ENCODE data around the gene UCK1.
"Not testable (repeated sequence)": the region's sequence is repeated elsewhere in the genome, so short reads cannot be mapped to it uniquely, and the experiment has no call there.

The UCK1 gene

DNA sequence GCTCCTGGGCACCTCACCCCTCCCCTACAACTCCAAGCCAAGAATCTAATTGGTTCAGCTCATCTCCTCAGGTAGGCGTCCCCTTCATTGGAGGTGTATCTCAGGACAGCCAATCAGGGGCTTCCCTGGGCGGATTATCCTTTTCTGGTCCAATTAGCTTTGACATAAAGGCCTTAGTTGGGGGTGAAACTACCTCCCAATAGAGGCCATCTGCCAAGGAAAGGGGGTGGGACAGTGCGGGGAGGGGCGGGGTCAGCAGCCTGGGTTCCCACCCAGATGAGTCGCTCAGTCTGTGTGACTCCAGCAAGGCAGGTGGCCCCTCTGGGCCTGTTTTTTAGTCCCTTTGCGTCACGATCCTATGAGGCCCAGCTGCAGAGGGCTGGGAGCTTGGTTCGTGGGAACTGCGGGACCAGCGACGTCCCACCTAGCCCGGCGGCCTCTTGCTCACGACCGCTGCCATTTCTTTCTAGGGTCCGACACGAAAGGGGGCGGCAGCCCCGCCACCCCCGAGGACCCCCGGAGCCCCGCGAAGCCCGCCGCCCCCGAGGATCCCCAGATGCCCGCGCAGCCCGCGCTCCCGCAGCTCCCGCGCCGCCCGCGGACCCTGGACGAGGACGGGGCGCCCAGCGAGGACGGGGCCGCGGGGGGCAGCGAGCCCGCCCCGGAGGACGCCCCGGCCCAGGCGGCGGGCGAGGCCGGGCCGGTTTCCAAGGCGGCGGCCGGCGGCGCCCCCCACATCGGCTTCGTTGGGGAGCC is 23.2 kb upstream of the UCK1 start:
- no peak for DNase-seq

DNA sequence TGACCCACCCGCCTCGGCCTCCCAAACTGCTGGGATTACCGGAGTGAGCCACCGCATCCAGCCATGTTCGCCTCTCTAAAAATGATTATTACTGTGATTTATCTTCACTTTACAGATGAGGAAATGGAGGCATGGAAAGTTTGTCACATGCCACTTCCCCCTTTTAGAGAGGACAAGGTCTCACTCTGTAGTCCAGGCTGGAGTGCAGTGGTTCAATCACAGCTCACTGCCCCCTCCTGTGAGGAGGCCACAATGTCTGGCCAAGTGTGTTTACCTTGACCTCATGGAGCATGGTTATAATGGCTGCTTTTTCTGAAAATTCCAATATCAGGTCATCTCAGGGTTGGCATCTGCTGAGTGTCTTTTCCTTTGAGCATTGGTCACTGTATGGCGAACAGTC is 21.0 kb upstream of the UCK1 start:
- no peak for DNase-seq

DNA sequence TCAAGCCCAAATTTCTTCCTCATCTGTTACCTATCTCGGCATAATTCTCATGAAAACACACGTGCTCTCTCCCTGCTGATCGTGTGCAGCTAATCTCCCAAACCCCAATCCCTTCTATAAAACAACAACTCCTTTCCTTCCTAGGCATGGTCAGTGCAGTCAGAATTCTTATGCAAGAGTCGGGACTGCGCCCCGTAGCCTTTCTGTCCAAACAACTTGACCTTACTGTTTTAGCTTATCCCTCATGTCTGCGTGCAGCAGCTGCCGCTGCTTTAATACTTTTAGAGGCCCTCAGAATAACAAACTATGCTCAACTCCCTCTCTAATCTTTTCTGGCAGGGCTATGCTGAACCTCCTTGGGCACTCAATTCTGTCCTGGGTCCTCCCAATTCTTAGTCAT is 19.4 kb upstream of the UCK1 start:
- not testable (repeated sequence) for DNase-seq

DNA sequence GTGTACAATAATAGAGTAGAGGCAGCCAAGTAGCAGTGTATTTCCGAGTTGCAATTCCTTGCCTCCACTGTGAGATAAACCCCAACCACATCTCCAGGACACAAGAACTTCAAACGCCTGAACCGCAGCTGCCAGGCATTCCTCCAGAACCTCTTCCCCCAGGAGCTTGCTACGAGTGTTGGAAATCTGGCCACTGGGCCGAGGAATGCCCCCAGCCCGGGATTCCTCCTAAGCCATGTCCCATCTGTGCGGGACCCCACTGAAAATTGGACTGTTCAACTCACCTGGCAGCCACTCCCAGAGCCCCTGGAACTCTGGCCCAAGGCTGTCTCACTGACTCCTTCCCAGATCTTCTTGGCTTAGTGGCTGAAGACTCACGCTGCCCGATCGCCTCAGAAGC is 18.1 kb upstream of the UCK1 start:
- not testable (repeated sequence) for DNase-seq

DNA sequence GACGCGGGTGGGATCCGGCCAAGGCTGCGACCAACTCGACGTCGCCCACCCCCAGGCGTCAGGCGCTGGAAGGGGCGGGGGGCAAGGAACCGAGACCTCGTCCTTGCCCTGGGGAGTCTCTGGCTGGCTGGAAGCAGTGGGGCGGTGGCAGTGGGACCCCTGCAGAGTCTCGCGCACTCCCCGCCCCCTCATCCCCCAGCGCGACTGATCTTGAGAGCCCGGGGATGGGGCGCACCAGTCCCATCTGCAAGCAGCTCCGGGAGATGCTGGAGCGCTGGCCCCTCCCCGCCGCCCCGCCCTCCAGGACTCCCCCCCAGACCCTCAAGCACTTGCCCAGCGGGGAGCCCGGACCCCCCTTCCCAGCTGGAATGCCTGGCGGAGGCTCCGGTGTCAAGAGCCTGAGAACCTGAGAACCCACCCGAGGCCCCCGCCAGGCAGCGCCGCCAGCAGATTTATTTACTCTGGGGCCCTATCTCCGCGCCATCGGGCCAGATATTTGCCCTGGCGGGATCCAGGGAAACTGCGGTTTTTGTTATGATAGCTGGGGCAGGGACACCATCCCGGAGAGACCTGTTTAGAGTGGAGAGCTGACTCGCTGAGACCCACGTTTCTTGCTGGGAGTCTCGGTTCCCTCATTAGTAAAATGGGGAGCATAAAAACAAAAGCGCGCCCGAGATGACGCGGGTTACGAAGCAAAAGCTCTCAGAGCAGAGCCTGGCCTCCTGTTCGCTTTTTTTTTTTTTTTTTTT is 15.4 kb upstream of the UCK1 start:
- DNase-seq = peak; percentile 14

DNA sequence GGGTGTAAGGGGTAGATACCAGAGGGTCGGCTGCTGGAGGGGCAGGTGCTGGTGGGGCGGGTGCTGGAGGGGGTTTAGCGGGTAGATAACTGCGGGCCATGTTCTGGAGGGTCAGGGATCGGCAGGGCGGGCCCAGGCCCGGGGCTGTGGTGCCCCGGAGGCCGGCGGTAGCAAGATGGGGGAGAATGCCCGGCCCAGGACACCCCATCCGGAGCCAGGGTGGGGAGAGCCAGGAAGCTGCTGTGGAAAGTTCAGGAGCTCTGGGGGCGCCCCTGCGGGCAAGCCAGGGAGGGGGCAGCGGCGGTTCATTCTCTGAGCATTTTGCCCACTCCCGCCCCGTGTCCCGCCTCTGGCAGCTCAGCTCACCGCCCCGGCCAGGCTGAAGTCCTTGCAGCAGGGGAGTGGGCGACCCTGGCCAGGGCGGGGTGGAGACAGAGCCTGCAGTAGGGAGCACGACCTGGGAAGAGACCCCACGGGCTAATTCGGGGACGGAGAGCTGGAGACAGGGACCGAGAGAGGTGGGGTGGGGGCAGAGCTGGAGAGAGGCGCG is 14.8 kb upstream of the UCK1 start:
- no peak for DNase-seq

DNA sequence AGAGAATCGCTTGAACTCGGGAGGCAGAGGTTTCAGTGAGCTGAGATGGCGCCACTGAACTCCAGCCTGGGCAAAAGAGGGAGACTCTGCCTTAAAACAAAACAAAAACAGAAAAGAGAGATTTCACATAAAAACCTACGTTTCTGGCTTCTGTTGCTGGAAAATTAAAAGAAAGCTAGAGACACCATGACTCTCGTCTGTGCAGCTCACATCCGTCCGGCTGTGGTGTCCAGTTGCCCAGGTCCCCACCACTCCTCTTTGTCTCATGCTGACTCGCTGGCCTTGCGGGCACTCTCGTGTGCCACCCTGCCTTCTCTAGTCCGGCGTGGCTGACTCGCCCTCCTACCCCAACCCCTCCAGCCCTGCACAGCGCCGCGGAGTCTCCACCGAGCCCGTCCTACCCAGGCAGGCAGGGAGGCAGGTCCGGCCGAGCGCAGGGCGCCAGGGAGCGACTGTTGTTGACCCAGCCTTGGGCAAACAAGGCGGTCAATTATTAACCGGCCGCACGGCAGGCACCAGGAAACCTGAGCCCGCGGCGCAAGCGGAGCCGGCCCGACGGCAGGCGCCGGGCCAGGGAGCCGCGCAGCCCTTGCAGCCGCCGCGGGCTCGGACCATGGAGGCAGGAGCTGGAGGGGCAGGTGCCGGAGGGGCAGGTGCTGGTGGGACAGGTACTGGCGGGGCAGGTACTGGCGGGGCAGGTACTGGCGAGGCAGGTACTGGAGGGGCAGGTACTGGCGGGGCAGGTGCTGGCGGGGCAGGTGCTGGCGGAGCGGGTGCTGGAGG is 14.1 kb upstream of the UCK1 start, which contains the start of gene PRRT1B:
TSS of gene PRRT1B (plus strand) at position 521 of the 783 bp plus-strand sequence. CDS start at position 614, 93 bp downstream.
- no peak for DNase-seq

DNA sequence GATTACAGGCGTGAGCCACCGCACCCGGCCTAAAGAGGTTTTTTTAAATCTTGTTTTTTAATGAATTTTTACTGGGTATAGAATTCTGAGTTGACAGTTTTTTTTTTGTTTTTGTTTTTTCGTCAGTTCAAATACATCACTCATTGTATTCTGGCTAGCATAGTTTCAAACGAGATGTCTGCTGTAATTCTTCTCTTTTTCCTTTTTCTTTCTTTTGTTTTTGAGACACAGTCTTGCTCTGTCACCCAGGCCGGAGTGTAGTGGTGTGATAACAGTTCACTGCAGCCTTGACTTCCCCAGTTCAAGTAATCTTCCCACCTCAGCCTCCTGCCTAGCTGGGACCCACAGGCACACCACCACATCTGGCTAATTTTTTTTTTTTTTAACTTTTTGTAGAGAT is 12.1 kb upstream of the UCK1 start:
- no peak for DNase-seq

DNA sequence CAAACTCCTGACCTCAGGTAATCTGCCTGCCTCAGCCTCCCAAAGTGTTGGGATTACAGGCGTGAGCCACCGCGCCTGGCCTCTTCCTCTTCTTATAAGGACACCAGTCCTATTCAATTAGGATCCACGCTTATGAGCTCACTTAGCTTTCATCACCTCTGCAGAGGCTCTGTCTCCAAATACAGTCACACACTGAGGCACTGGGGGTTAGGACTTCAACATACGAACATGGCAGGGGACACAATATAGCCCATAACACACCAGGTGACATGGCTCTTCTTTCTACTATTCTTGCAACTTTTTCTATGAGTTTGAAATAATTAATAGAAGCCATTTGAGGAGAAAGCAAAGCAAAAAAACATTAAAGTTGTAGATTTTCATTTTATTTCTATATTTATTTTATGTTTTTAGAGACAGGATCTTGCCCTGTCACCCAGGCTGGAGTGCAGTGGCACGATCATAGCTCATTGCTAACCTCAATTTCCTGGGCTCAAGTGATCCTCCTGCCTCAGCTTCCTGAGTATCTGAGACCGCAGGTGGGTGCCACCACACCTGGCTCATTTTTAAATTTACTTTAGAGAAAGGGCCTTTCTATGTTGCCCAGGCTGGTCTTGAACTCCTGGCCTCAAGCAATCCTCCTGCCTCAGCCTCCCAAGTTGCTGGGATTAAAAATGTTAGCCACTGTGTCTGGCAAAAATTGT is 8.3 kb upstream of the UCK1 start:
- no peak for DNase-seq

DNA sequence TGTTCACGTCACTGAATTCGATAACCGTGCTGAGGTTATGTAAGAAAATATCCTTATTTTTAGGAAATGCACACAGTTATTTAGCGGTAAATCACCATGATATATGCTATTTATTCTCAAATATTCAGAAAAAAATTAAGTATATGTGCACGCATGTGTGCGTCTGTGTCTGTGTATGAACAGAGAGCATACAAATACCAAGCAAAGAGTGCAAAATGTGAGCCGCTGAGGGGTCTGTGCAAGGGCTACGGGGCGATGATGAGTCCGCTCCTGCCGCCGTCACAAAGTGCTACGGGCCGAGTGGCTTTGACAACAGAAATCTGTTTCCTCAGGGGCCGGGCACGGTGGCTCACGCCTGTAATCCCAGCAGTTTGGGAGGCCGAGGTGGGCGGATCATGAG is 6.9 kb upstream of the UCK1 start:
- no peak for DNase-seq

DNA sequence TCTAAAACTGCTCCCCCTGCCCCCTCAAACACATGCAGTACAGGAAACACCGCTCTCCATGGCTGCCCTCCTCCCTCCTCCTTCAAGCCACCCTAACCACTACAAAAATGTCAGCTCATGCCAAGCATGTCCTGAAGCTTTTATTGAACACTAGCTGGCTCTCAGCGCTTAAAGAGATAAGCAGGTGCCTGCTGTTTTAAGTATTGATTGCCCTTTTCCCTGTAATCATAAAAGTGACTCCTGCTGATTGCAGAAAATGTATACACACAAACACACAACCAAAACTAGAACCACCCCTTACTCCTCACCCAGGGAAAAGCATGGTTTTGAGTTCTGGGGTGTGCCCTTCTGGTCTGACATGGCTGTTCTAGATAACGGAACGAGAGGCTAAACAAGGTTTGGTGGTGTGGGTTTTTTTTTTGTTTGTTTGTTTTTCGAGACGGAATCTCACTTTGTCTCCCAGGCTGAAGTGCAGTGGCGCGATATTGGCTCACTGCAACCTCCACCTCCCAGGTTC is 3.7 kb upstream of the UCK1 start:
- DNase-seq = no peak

DNA sequence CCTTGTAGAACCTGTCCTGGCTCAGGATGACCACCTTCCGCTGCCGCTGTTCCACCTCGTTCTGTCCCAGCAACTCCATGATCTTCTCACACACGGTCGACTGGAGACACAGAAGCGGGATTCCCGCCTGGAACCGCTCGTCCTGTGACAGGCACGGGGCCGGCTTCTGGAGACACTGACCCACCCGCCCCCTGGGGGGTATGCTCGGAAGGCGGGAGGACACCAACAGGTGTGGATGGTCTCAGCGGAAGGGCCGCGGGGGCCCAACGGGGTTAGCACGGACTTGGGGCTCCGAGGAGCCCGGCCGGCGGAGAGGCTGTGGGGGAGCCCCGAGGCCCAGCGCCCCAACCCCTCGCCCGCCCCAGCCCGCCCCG is 530 bp downstream of the UCK1 start:
- DNase-seq = peak; percentile 19

DNA sequence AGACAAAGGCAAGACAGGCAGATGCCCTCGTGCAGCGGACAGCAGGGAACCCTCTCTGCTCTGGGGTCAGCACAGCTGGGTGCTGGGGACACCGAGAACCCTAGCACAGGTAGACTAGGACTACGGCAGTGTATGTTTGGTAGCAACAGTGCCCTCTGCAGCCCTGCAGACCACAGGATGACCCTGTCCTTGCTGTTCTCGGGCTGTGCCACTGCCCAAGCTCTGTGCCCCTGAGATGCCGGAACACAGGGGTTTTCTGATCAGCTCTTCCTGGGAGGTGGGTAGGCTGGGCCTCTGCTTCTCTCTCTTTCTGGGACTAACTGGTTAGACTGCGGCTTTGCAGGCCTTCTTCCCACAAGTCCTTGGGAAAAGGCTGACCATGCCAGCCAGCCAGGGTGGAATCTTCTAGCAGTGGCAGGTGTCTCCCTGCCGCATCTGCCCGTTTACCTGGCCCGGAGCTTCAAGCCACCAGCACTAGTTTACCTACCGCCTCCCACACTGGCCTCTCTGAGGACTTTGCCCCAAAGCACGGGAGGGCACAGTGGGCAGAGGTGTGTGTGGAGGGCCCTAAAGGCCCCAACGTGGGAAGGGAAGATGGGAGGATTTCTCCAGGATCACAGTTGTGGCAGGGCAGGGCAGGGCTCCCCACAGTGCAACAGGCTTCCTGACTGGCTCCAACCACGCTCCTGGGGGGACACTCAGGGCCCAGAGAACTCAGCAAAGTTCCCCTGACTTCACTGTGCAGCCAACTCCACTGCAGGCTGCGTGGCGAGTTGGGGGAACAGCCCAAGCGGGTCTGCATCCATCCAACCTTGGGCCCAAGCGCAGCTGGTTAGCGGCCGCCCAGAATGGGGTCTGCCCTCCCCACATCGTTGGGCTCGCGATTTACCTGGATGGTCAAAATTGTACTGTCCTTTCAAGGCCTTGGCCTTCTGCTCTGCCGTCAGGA is 1.2 kb downstream of the UCK1 start:
- DNase-seq = no peak

DNA sequence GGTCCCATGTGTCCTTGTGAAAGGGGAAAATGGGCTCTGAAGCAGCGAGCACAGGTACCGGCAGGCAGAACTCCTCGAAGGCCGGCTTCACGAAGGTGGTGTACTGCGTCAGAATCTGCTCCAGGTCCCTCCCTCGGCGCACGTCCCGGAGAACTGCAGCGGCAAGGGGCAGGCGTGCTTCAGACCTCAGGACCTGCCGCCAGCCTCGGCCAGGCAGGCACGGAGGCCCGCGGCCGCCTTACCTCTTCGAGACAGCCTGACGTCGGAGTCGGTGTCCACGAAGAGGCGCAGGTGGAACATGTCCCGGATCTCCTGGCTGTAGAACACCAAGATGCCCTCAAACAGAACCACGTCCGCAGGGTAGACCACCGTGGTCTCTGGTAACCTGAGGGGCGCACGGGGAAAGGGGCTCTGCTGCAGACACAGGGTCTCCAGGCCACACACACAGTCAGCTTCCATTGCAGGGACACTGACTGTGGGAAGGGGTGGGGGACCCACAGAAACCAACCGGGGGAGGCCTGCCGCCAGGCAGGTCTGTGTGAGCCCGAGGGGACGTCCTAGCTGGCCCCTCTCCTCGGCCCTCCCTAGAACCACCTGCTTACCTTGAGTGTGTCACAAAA is 2.1 kb downstream of the UCK1 start:
- no peak for DNase-seq

DNA sequence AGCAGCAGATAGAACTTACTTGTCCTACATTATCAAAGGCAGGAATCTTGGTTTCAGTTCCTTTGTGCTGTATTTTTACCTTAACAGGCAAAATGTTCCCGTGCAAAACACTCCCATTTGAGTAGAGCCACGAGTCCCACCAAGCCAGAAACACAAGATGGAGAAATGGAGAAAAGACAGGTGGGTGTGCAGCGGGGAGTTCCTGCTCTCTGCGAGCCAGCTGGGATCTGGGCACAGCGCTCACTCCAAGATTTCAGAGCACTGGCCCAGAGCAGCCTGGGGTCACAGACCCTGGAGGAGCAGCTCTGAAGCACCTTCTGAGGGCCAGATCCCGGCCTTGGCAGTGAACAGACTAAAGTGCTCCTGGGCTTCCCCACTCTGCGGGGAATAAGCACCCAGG is 2.9 kb downstream of the UCK1 start:
- no peak for DNase-seq

DNA sequence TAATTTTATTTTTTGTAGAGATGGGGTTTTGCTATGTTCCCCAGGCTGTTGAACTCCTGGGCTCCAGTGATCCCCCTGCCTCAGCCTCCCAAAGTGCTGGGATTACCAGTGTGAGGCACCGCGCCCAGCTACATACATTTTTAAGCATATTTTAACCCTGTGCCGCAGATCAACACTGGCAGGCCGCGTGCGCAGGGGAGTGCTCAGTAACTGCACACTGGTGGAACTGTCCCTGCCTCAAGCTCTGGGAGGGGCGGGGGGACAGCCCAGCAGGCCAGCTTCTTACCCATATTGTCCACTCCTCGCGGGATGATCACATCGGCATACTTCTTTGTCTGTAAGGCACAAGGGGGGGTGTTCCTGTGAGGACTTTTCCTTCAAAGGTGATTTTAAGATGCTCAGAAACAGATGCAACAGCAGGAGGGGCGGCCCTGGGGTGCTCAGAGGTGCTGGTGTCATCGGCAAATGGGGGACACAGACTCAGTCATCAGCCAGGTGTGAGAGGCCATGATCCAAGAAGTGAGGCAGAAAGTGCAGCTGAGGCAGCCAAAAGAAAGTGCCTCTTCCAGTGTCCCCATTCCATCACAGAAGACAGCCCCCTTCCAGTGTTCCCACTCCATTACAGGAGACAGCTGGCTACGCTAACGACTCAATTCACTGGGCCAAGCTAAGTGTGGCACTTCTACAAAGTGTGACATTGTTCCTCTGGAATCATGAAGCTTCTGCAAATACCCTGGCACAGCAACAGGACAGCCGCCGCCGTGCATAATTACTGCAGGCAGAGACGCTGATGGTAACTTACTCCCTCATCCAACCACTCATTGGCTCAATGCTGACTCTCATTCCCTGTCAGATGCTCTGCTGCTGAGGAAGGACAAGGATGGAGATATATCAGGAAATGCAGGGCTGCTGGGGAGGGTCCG is 5.2 kb downstream of the UCK1 start:
- no peak for DNase-seq

DNA sequence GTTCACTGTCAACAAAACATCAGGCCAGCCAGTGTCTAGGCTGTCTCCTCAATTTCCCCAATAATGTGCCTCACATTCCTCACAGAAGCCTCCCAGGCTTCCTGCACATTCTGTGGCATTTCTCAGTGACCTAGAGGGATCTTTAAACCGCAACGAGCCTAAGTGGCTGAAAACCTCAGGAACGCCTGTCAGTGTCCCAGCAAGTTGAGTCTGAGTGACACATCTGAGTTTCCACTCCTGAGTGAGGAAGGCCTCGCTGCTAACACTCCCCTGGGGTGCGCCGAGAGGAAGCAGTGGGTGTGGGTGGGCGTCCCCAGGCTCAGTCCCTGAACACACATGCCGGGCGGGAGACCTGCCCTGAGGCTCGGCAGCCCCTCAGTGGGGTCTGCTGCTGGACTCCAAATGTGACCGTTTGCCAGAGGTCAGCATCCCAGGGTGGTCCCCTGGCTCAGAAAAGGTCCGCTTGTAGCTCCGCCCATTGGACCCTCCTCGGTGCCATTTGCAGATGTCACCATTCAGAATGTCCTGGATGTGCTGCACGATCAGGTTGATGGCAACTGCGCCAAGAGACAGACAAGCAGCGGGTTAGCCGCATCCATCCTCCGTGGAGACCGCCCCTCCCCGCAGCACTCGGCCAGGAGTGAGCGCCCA is 6.3 kb downstream of the UCK1 start:
- no peak for DNase-seq

DNA sequence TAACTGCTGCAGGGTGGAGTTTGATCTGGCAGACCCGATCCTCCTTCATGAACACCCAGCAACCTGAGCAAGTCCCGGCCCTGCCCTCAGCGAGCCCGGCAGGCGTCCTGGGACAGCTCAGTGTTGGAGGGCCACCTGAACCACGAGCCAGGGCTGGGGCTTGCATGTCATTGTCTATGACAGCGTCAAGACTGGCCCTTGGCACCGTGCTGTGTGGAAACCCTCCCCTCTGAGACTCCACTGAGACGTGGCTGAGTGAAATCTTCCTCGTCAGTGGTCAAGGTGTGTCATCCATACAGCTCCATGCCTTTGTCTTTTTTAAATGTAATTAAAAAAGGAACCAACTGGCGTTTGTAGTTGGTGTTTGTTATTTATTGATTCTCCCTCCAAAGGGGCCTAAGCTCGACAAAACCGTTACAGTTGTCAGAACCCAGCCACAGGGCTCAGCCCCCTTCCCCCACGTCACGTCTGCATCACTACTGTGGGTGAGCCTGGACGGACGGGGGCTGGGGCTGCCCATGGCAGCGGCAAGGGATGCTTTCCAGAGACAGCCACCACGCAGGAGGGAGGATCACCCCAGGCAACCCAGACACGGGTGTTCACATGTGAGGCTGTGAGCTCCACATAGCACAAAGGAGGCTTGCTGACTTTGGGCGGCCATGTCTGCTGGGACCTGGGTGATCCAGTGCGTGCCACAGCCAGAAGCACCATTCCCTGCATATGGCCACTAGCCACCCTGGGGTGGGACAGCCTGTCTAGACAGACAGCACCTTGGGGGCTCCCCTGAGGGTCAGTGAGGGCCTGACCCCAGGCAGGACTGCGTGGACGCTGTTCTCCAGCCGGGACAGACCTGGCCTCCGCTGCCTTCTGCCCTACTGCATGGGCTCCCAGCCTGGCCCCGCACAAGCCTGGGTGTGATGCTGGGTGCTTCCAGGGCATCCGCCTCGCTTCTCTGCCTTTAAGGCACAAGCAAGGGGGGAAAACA is 7.3 kb downstream of the UCK1 start:
- no peak for DNase-seq

Measured in activated naive CD4-positive, alpha-beta T cell treated with Interleukin-2 at 50 U/mL for 16 hours (primary cell).